Adrenal gland (tissue), 12 donors: ENCODE results near the gene CLDN20. TPM values are rescaled to one million over a fixed set of nuclear protein-coding genes. Genes with fewer than 3 reads are reported as not detected.

Source experiments
- DNase-seq, 7 donors: peaks; one replicate each; pipeline ENCODE4 v3.0.0-alpha.2; 2019 to 2020
- H3K27ac ChIP-seq, 5 donors: fragments of 200-600 bp; sonication (generic) in 4 of 5; 1 replicate in 3 of 5; 2 replicates in 2 of 5; pipeline versions ENCODE4 v1.5.1 to v1.8.0; 2016 to 2020; ENCODE audit warnings: mild to moderate bottlenecking in 1 of 5
- H3K27me3 ChIP-seq: fragments of 200-600 bp; 2 replicates; pipeline ENCODE4 v1.8.0; 2021
- H3K36me3 ChIP-seq, 2 donors: fragments of 200-600 bp; replicated peaks in 1 of 2; 1 replicate in 1 of 2; 2 replicates in 1 of 2; pipeline versions ENCODE4 v1.5.1 to v1.8.0; 2018 to 2022
- H3K4me1 ChIP-seq, 2 donors: fragments of 200-600 bp; replicated peaks in 1 of 2; 1 replicate in 1 of 2; 2 replicates in 1 of 2; pipeline versions ENCODE4 v1.5.1 to v1.8.0; 2018 to 2021
- H3K4me3 ChIP-seq, 4 donors: fragments of 200-600 bp; sonication (generic) in 3 of 4; one replicate each; pipeline ENCODE4 v1.5.1; 2016 to 2018
- H3K9me3 ChIP-seq, 3 donors: fragments of 200-600 bp; sonication (generic) in 1 of 3; replicated peaks in 1 of 3; 1 replicate in 2 of 3; 2 replicates in 1 of 3; pipeline versions ENCODE4 v1.5.1 to v1.8.0; 2016 to 2021
- CTCF ChIP-seq, 6 experiments: fragments of 450-650 bp in 4 of 6; fragments of 200-600 bp in 2 of 6; sonication (generic) in 1 of 6; IDR thresholded peaks; 1 replicate in 5 of 6; 2 replicates in 1 of 6; pipeline versions ENCODE4 v1.5.1 to v1.8.0; 2016 to 2021; ENCODE audit warnings: antibody characterized with exemption in 6 of 6, mild to moderate bottlenecking in 2 of 6, moderate library complexity in 1 of 6
- POLR2A ChIP-seq, 2 donors: fragments of 450-650 bp; IDR thresholded peaks; one replicate each; pipeline ENCODE4 v1.6.1; 2017; ENCODE audit warnings: antibody characterized with exemption in 2 of 2, mild to moderate bottlenecking in 2 of 2, moderate library complexity in 1 of 2
- WGBS, 4 donors: extraction: QIAGEN DNeasy Blood & Tissue Kit in 2 of 4; methylation state at CpG; one replicate each; pipeline versions ENCODE4 v1.1.5 to v1.1.7; 2013 to 2017; 5-methylcytosine and 5-hydroxymethylcytosine counted together
- intact Hi-C, 2 donors: fragments of 100-400 bp; cut with DNase I; formaldehyde crosslinking; loops; one replicate each; pipeline versions ENCODE4 v1.14.1 to v1.15.0; 2022 to 2023
- polyA plus RNA-seq, 3 donors: library from polyadenylated mRNA; stranded (reverse); fragments of 200-250 nt in 2 of 3; fragments of 350-450 nt in 1 of 3; fragmentation: Illumina TruSeq in 1 of 3; extraction: RNeasy Lipid Tissue Mini Kit (QIAGEN cat#74804) in 1 of 3; gene quantifications; one replicate each; pipeline ENCODE4 v1.2.3, GENCODE V29; 2013 to 2014
- total RNA-seq, 9 donors: library from RNA; depleted of rRNA in 4 of 9; stranded (reverse); fragments of >200 nt in 4 of 9; fragments of 120-200 nt in 1 of 9; fragmentation: NEBNext Ultra II Directional in 1 of 9; extraction: Animal tissue kit (Norgen Biotek cat#: 25700) in 1 of 9; gene quantifications; one replicate each; pipeline versions ENCODE4 v1.1.0 to v1.2.4, GENCODE V29; 2013 to 2023
- donor health status: healthy with polysubstance abuse.
- donor health status: Bipolar disorder and iron deficiency.
- donor health status: DM: yes; HTN: yes; CAD: no.
- donor health status: DM: no; HTN: no; CAD: no.
- donor health status: DM: no; HTN: no; CAD: no.
- donor health status: DM: yes; HTN: yes; CAD: no.

CLDN20 gene
- total and polyA plus RNA-seq, 12 donors = not detected

- WGBS, 4 donors = 0 to 1% (median 1%) methylated on average over 15 to 20 of the region's 20 CpGs
- peak overlapping the region in 3 of 4 donors; percentile 29 to 83 (median 69) for H3K4me3 ChIP-seq
- intact Hi-C loops = loop anchor here in 1 of 2 donors (10.0 kb wide), 1 partner anchor 140 kb away; no protein-coding TSS in a partner anchor
- H3K4me1 ChIP-seq = peaks cover 0 to 23% of the 10 kb centered on the region in 2 donors
- peak overlapping the region; percentile 67 to 94 (median 87) for H3K27ac ChIP-seq
- TF ChIP-seq POLR2A (IDR thresholded peaks at IDR 0.05) (no peak), CTCF (IDR thresholded peaks at IDR 0.05) (no peak)
- H3K27me3 ChIP-seq = no peaks in the 10 kb centered on the region
- no peaks in the 10 kb centered on the region for H3K36me3 ChIP-seq
- H3K9me3 ChIP-seq = no peaks in the 10 kb centered on the region
- DNase-seq = peak; percentile 78 to 95 (median 88)
Measured at GRCh38 chr6:155314773-155315515, 51.1 kb downstream of the CLDN20 start.

- peak in 1 of 7 donors; percentile 16 for DNase-seq
- peak overlapping the region in 2 of 4 donors; percentile 69 to 83 for H3K4me3 ChIP-seq
- no peaks in the 10 kb centered on the region for H3K27me3 ChIP-seq
- H3K36me3 ChIP-seq = no peaks in the 10 kb centered on the region
- peaks cover 0 to 23% of the 10 kb centered on the region in 2 donors for H3K4me1 ChIP-seq
- WGBS, 4 donors = 7 to 23% (median 14%) methylated on average over 3 of the region's 3 CpGs
- TF ChIP-seq CTCF (IDR thresholded peaks at IDR 0.05) (no peak), POLR2A (IDR thresholded peaks at IDR 0.05) (no peak)
- H3K27ac ChIP-seq = peak overlapping the region; percentile 67 to 94 (median 87)
- H3K9me3 ChIP-seq = no peaks in the 10 kb centered on the region
- intact Hi-C loops = loop anchor here in 1 of 2 donors (10.0 kb wide), 1 partner anchor 141 kb away; no protein-coding TSS in a partner anchor
Measured at GRCh38 chr6:155315516-155315871, 51.7 kb downstream of the CLDN20 start.

GRCh38 chr6:155316419-155316818 lies 52.6 kb downstream of the CLDN20 start:
- Histone ChIP-seq H3K36me3 (no peaks in the 10 kb centered on the region), H3K9me3 (no peaks in the 10 kb centered on the region), H3K27me3 (no peaks in the 10 kb centered on the region), H3K4me1 (peaks cover 0 to 23% of the 10 kb centered on the region in 2 donors), H3K4me3 (no peak overlapping the region), H3K27ac (no peak overlapping the region)
- WGBS, 4 donors = 95 to 100% (median 97%) methylated on average over 1 of the region's 1 CpG
- no peak for DNase-seq
- TF ChIP-seq CTCF (IDR thresholded peaks at IDR 0.05) (no peak), POLR2A (IDR thresholded peaks at IDR 0.05) (no peak)
- intact Hi-C loops = loop anchor here in 1 of 2 donors (10.0 kb wide), 1 partner anchor 142 kb away; no protein-coding TSS in a partner anchor

GRCh38 chr6:155317186-155317585 lies 53.4 kb downstream of the CLDN20 start:
- DNase-seq = no peak
- no peaks in the 10 kb centered on the region for H3K27me3 ChIP-seq
- intact Hi-C loops = loop anchor here in 1 of 2 donors (10.0 kb wide), 1 partner anchor 142 kb away; no protein-coding TSS in a partner anchor
- H3K27ac ChIP-seq = no peak overlapping the region
- no peaks in the 10 kb centered on the region for H3K36me3 ChIP-seq
- peak in 2 of 6 experiments; percentile 25 for TF ChIP-seq CTCF (IDR thresholded peaks at IDR 0.05)
- TF ChIP-seq POLR2A (IDR thresholded peaks at IDR 0.05) = no peak
- no peak overlapping the region for H3K4me3 ChIP-seq
- 87 to 97% (median 94%) methylated on average over 1 of the region's 1 CpG for WGBS, 4 donors
- no peaks in the 10 kb centered on the region for H3K9me3 ChIP-seq
- peaks cover 0 to 23% of the 10 kb centered on the region in 2 donors for H3K4me1 ChIP-seq
